Activated naive CD4-positive, alpha-beta T cell treated with anti-CD3 and anti-CD28 coated beads, Interleukin-2, amount 50 U/mL, for 72 hours (primary cell): ENCODE measurements around the gene KIF25. TPM values are rescaled to one million over a fixed set of nuclear protein-coding genes. Genes with fewer than 3 reads are reported as not detected.
A peak's percentile ranks its signal among the peaks of the same experiment; 100 is the strongest.

Source experiments
- ATAC-seq, 2 donors: fragments of 150-1000 bp; cut with Tn5 transposase; 2 replicates each; pipeline ENCODE4 v1.10.0; 2021; ENCODE audit warnings: mild to moderate bottlenecking in 2 of 2, moderate library complexity in 2 of 2
- DNase-seq, 2 donors: peaks; one replicate each; pipeline ENCODE4 v3.0.0; 2021 to 2022; ENCODE audit warnings: low spot score in 2 of 2
- H3K27ac Mint-ChIP-seq, 2 donors: one replicate each; pipeline ENCODE4 v1.8.0; 2022; ENCODE audit warnings: mild to moderate bottlenecking in 2 of 2, mixed read lengths in 2 of 2
- H3K36me3 Mint-ChIP-seq, 2 donors: one replicate each; pipeline ENCODE4 v1.8.0; 2022; ENCODE audit warnings: mixed read lengths in 2 of 2
- H3K9me3 Mint-ChIP-seq, 2 donors: one replicate each; pipeline ENCODE4 v1.8.0; 2022; ENCODE audit warnings: mixed read lengths in 2 of 2
- total RNA-seq, 2 donors: library from RNA; stranded (reverse); gene quantifications; one replicate each; pipeline ENCODE4 v1.2.3, GENCODE V29; 2022

KIF25 gene
- total RNA-seq, 2 donors from 2014 or later: not detected

DNA sequence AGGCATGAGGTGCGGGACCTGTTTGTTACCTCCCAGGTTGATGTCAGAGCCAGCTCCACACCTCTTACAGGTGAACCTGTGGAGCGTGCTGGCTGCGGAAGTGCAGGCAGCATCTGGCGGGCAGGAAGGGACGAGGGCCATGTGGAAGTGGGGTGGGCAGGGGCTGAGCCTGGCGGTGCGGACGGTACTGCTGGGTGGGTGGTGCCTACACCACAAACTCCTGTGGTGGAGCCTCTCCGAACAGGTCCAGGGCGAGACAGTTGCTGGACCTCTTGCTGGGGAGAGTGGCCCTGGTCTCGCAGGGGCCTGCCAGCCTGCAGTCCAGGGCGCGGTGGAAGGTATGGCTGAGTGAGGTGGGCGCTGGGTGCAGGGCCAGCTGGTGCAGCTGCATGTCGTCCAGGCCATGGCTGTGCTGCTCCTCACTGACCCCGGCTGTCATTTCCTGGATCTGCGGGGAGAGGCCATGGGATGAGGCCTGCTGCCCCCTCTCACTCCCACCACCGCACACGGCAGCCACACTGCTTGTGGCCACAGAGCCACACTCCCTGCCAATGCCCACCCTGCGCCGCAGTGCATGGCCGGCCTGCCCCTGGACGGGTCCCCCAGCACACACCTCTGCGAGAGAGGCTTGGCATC is 59.5 kb downstream of the KIF25 start:
- DNase-seq: no peak
- no peaks in the 10 kb centered on the region for H3K36me3 Mint-ChIP-seq

GRCh38 chr6:168057836-168058235 is 60.4 kb downstream of the KIF25 start:
- Mint-ChIP-seq H3K27ac (no peak overlapping the region), H3K9me3 (no peaks in the 10 kb centered on the region), H3K36me3 (no peaks in the 10 kb centered on the region)
- ATAC-seq: no peak
- no peak for DNase-seq

More for the DNA sequence above, 59.5 kb downstream of the KIF25 start:
- no peaks in the 10 kb centered on the region for H3K9me3 Mint-ChIP-seq
- no peak for ATAC-seq
- no peak overlapping the region for H3K27ac Mint-ChIP-seq

DNA sequence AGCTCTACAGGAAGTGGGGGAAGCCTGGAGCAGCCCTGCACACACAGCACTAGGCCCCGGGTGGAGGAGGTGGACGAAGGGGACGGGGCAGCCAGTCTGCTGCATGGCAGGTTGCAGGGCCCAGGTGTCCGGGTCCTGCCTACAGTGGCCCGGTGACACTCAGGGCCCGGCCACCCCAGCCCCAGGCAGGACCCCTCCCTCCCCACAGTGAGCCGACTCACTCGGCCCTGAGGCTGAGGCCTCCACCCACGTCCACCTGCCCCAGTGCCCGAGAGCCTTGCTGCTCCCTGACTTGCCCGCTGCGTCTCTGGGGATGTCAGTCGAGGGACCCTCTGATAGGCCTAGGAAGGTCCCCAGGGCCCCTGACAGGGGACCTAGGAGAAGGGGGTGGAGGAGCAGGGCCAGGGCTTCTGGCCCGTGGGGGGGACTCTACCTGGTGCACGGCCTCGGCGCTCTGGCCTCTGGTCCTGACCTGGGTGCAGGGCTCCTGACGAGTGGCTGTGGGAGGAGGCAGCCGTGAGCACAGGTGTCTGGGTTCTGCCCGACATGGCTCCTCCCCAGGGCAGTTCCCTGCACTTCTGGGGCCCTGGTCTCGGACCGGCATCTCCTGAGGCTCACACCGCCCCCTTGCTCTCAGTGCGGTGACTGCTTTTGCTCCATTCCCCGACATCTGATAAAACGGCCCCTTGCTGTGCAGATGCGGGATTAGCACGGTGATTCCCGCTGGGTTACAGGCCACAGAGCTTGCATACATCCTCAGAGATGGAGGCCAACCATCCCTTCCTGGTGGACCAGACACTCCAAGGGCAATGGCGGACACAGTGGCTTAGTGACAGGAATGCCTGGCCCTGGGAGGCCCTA is 61.5 kb downstream of the KIF25 start:
- DNase-seq (no peak), ATAC-seq (no peak)
- no peaks in the 10 kb centered on the region for H3K36me3 Mint-ChIP-seq
- no peaks in the 10 kb centered on the region for H3K9me3 Mint-ChIP-seq
- H3K27ac Mint-ChIP-seq: no peak overlapping the region

- no peaks in the 10 kb centered on the region for H3K9me3 Mint-ChIP-seq
- H3K27ac Mint-ChIP-seq: peak overlapping the region; percentile 68 to 69
- DNase-seq (no peak), ATAC-seq (no peak)
- no peaks in the 10 kb centered on the region for H3K36me3 Mint-ChIP-seq
Measured at GRCh38 chr6:168060521-168060931, 63.1 kb downstream of the KIF25 start.

DNA sequence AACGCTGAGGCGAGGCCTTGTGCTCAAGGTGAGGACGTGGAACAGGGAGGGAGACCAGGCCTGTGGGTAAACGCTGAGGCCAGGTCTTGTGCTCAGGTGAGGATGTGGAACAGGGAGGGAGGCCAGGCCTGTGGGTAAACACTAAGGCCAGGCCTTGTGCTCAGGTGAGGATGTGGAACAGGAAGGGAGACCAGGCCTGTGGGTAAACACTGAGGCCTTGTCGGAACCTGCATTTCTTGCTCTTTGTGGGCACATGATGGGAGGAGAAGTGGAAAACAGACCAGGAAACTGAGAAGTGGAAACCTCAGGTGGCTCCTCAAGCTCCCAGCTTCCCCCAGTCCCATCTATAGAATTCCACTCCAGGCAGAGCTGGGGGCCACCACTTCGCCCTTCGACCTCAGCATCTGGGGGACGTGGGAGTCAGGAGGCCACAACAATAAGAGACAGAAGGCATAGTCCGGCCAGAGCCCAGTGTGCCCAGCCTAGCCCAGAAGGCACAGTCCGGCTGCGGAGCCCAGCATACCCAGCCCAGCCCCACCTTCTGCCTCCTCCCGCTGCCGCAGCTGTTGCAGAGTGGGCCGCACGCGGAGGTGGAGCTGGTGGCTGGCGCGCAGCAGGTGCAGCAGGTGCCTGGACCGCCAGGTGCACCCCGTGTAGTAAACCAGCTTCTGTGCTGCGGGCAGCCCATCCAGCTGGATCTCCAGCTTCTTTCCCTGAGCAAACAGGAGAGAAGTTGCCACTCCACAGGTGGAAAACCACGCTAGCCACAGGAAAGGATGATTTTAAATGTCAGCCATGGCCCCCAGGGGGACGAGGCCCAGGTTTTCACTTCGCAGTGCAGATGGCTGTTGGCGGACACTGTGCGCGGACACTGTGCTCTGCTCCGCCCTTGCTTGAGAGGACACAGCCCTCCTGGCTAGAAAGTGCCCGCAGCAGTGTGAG is 64.1 kb downstream of the KIF25 start:
- H3K9me3 Mint-ChIP-seq: no peaks in the 10 kb centered on the region
- no peaks in the 10 kb centered on the region for H3K36me3 Mint-ChIP-seq
- DNase-seq (no peak), ATAC-seq (no peak)
- peak overlapping the region in 1 of 2 donors; percentile 69 for H3K27ac Mint-ChIP-seq

DNA sequence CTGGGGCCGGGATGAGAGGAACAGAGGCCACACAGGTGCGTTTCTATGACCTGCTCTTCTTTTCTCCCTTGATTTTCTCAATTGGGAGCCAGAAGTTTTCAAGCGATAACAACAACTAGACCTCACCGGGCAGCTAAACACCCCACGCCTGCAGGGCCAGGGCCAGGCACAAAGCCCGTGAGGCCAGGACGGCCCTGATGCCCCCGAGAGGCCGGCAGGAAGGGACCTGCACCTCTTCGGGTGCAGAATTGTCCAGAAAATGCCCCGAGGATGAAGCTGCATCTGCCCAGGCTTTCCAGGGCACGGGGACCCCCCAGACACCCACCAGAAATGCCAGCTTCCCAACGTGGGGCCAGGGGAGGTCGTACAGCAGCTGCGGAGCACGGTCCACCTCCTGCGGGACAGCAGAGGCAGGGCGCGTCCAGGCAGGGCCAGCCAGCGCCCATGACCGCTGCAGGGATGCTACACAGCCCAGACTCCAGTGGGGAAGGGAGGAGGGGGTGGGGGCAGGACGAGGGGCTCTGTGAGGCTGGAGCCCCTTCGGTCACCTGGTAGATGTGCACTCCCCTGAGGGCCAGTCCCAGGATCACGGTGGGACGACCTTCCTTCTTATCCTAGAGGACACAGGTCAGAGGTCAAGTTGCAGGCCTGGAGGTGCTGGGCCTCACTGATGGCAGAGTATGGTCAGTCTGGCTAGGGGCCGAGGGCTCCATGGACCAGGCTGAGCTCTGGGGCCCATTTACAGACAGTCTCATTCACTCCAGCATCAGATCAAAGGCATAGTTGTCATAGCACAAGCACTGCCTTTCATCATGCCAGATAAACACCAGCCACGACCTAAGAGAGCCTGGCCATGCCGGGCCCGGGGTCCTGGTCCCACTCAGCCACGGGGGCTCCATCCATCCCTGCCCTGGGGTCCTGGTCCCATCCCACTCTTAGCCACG is 65.1 kb downstream of the KIF25 start:
- ATAC-seq (no peak), DNase-seq (no peak)
- Mint-ChIP-seq H3K36me3 (no peaks in the 10 kb centered on the region), H3K9me3 (no peaks in the 10 kb centered on the region), H3K27ac (no peak overlapping the region)

DNA sequence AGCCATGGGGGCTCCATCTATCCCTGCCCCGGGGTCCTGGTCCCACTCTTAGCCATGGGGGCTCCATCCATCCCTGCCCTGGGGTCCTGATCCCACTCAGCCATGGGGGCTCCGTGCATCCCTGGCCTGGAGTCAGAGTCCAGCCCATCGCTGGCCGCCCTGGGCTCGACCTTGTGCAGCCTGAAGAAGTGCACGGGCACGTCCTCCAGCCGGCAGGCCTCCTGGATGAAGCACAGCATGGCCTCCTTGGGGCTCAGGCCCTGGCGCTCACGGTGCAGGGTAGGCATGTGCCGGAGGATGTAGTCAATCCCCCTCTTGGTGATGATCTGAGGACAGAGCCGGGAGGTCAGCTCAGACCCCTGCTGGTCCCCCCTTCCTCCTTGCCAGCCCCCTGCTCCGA is 66.0 kb downstream of the KIF25 start:
- H3K9me3 Mint-ChIP-seq: no peaks in the 10 kb centered on the region
- no peak for DNase-seq
- H3K36me3 Mint-ChIP-seq: no peaks in the 10 kb centered on the region
- ATAC-seq: no peak
- H3K27ac Mint-ChIP-seq: no peak overlapping the region

DNA sequence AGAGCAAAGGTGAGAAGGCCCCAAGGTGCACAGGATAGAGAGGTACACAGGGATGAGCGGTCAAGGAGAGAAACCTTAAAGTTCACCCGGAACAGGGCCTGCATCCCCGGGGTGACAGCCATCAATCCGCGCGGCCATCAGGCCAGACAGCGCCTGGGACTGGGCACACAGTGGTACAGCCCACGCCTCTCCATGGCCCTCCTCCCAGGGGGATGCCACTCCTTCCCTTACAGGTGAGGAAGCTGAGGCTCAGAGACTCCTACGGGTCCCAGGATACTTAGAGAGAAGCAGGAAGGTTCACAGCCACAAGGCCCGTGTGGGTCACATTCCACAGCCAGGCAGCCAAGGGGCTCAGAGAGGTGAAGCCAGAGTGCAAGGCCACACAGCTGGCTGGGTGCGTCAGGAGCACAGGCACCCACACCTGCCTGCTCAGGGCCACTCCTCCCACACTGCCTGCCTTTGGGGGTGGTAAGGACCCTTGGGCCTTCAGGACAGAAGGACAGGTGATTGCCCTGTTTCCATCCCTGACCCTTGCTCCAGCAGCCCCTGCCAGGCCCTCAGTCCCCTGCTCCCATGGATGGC is 66.8 kb downstream of the KIF25 start:
- no peaks in the 10 kb centered on the region for H3K9me3 Mint-ChIP-seq
- DNase-seq (no peak), ATAC-seq (no peak)
- no peaks in the 10 kb centered on the region for H3K36me3 Mint-ChIP-seq
- H3K27ac Mint-ChIP-seq: no peak overlapping the region

GRCh38 chr6:168067081-168067759 is 69.7 kb downstream of the KIF25 start:
- Mint-ChIP-seq H3K27ac (no peak overlapping the region), H3K9me3 (no peaks in the 10 kb centered on the region), H3K36me3 (no peaks in the 10 kb centered on the region)
- no peak for DNase-seq
- no peak for ATAC-seq

GRCh38 chr6:168070804-168071203 is 73.3 kb downstream of the KIF25 start:
- Mint-ChIP-seq H3K27ac (no peak overlapping the region), H3K9me3 (no peaks in the 10 kb centered on the region), H3K36me3 (no peaks in the 10 kb centered on the region)
- DNase-seq (no peak), ATAC-seq (no peak)

DNA sequence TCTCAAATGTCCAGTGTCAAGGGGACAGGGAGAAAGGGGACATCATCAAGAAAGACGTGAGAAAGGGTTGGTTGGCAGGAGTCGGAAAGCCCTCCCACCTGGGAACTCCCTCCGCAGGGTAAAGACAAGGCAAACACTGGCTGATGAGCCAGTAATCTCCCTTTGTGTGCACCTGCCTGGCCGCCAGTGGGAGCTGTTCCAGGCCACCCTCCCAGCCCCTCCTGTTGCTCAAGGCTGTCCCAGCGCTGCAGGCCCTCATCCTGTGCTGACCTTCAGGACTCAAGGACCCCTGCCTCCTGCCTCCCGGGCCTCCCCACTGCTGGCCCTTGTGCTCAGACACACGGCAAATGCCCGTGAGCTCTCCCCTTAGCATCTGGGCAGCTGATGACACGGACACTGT is 74.1 kb downstream of the KIF25 start:
- H3K36me3 Mint-ChIP-seq: no peaks in the 10 kb centered on the region
- no peaks in the 10 kb centered on the region for H3K9me3 Mint-ChIP-seq
- no peak overlapping the region for H3K27ac Mint-ChIP-seq
- ATAC-seq (no peak), DNase-seq (no peak)

- H3K36me3 Mint-ChIP-seq: no peaks in the 10 kb centered on the region
- ATAC-seq (no peak), DNase-seq (no peak)
- H3K27ac Mint-ChIP-seq: no peak overlapping the region
- no peaks in the 10 kb centered on the region for H3K9me3 Mint-ChIP-seq
Measured at GRCh38 chr6:168072261-168072660, 74.8 kb downstream of the KIF25 start.

DNA sequence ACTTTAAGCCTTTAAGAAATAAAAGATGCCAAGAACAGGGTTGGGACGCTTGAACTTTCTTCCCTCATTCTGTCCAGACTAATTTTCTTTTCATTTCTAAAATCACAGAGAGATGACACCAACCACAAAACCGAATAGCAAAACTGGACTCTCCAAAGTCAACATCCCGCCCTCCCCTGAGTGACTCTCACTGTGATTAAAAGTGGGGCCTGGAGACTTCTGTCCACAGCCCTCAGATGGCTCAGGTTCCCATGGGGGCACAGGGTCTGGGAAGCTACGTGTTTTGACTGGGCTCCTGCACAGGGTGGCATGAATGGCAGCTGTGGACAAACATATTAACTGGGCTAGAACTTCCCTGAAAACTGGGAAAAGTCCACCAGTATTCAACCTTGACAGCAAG is 75.3 kb downstream of the KIF25 start:
- no peak overlapping the region for H3K27ac Mint-ChIP-seq

GRCh38 chr6:168073937-168074730 is 76.7 kb downstream of the KIF25 start:
- no peaks in the 10 kb centered on the region for H3K36me3 Mint-ChIP-seq
- ATAC-seq: no peak
- DNase-seq: no peak

More for the DNA sequence above, 75.3 kb downstream of the KIF25 start:
- DNase-seq (no peak), ATAC-seq (no peak)
- Mint-ChIP-seq H3K36me3 (no peaks in the 10 kb centered on the region), H3K9me3 (no peaks in the 10 kb centered on the region)

DNA sequence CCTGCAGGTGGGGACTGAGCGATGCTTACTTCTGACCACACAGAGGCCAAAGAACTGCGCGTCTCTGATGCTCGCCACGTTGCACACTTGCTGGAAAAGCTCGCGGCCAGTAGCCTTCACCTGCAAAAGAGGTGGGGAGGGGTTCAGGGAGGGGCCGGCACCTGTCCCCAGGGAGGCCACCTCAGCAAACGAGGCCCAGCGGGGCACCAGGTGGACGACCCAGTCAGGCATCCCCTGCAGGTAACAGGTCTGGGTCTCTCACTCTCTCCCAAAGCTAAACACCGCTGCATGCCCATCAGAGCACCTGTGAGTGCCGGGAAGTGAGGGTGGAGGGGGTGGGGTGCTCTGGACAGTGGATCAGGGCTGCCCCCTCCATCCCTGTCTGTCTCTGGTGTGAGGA is 77.7 kb downstream of the KIF25 start:
- DNase-seq (no peak), ATAC-seq (no peak)
- H3K27ac Mint-ChIP-seq: no peak overlapping the region
- H3K36me3 Mint-ChIP-seq: no peaks in the 10 kb centered on the region
- no peaks in the 10 kb centered on the region for H3K9me3 Mint-ChIP-seq

More at GRCh38 chr6:168073937-168074730, 76.7 kb downstream of the KIF25 start:
- Mint-ChIP-seq H3K27ac (no peak overlapping the region), H3K9me3 (no peaks in the 10 kb centered on the region)
